HEK293 (cell line): ENCODE results near the gene BCL7A.

Source experiments
- CTCF ChIA-PET: fragments of 350-600 bp; formaldehyde crosslinking; extraction: SDS; loops from one replicate; lab custom pipeline; 2021; ENCODE audit warnings: antibody characterized with exemption; lab: Yijun Ruan, JAX
- POLR2A ChIA-PET: fragments of 300-600 bp; formaldehyde crosslinking; extraction: SDS; loops from one replicate; lab custom pipeline; 2020; ENCODE audit warnings: antibody characterized with exemption, inconsistent platforms; lab: Yijun Ruan, JAX
- H3K27ac ChIP-seq: fragments of 200-500 bp; sonication (Bioruptor generic); 2 replicates; pipeline ENCODE4 v1.5.1; 2014; ENCODE audit warnings: low read depth, low read length, control low read depth, inconsistent platforms; ENCODE audit errors: extremely low read depth
- H3K36me3 ChIP-seq, 2 experiments: fragments of 200-500 bp in 1 of 2; sonication (Bioruptor generic) in 1 of 2; 1 replicate in 1 of 2; 2 replicates in 1 of 2; pipeline ENCODE4 v1.5.1; 2014 to 2017; ENCODE audit warnings: inconsistent platforms in 2 of 2, low read length in 2 of 2; ENCODE audit not compliant: control insufficient read depth in 2 of 2, insufficient read depth in 1 of 2
- H3K4me1 ChIP-seq: fragments of 200-500 bp; sonication (Bioruptor generic); 2 replicates; pipeline ENCODE4 v1.5.1; 2014; ENCODE audit warnings: mild to moderate bottlenecking, low read length, inconsistent platforms; ENCODE audit not compliant: control insufficient read depth, insufficient read depth
- H3K4me3 ChIP-seq: 2 replicates; pipeline ENCODE4 v1.5.1; 2011; ENCODE audit warnings: low read depth, mild to moderate bottlenecking, control low read depth, low read length, moderate library complexity
- H3K9me3 ChIP-seq: fragments of 200-500 bp; sonication (Bioruptor generic); 2 replicates; pipeline ENCODE4 v1.5.1; 2014; ENCODE audit warnings: low read depth, low read length, inconsistent platforms; ENCODE audit not compliant: control insufficient read depth, insufficient read depth
- EGR2 ChIP-seq: fragments of 450-650 bp; formaldehyde crosslinking; IDR thresholded peaks from 2 replicates; pipeline ENCODE4 v1.5.1; 2016; ENCODE audit warnings: low read depth, missing biosample characterization, missing genetic modification characterization
- PRDM2 ChIP-seq: fragments of 450-650 bp; formaldehyde crosslinking; IDR thresholded peaks from 2 replicates; pipeline ENCODE4 v1.5.1; 2016; ENCODE audit warnings: missing biosample characterization, missing genetic modification characterization, borderline replicate concordance
- ZFHX2 ChIP-seq: fragments of 450-650 bp; formaldehyde crosslinking; conservative IDR thresholded peaks from 2 replicates; pipeline ENCODE4 v1.5.1; 2016; ENCODE audit warnings: missing biosample characterization, missing genetic modification characterization
- ZIC2 ChIP-seq: fragments of 450-650 bp; formaldehyde crosslinking; IDR thresholded peaks from 2 replicates; pipeline ENCODE4 v1.5.1; 2016; ENCODE audit warnings: missing biosample characterization, missing genetic modification characterization
- ZNF146 ChIP-seq: fragments of 450-650 bp; formaldehyde crosslinking; IDR thresholded peaks from 2 replicates; pipeline ENCODE4 v1.5.1; 2016; ENCODE audit warnings: missing biosample characterization, missing genetic modification characterization
- ZNF155 ChIP-seq: fragments of 450-650 bp; formaldehyde crosslinking; IDR thresholded peaks from 2 replicates; pipeline ENCODE4 v1.5.1; 2016; ENCODE audit warnings: missing biosample characterization, missing genetic modification characterization
- ZNF280D ChIP-seq: fragments of 450-650 bp; formaldehyde crosslinking; IDR thresholded peaks from 2 replicates; pipeline ENCODE4 v1.5.1; 2016; ENCODE audit warnings: missing biosample characterization, missing genetic modification characterization
- ZNF302 ChIP-seq: fragments of 450-650 bp; formaldehyde crosslinking; IDR thresholded peaks from 2 replicates; pipeline ENCODE4 v1.5.1; 2016; ENCODE audit warnings: missing biosample characterization, missing genetic modification characterization, low read depth
- ZNF600 ChIP-seq: fragments of 450-650 bp; formaldehyde crosslinking; IDR thresholded peaks from 2 replicates; pipeline ENCODE4 v1.5.1; 2016; ENCODE audit warnings: missing biosample characterization, missing genetic modification characterization
- ZNF692 ChIP-seq: fragments of 450-650 bp; formaldehyde crosslinking; IDR thresholded peaks from 2 replicates; pipeline ENCODE4 v1.5.1; 2016; ENCODE audit warnings: missing biosample characterization, missing genetic modification characterization
- ZNF747 ChIP-seq: fragments of 450-650 bp; formaldehyde crosslinking; IDR thresholded peaks from 2 replicates; pipeline ENCODE4 v1.5.1; 2016; ENCODE audit warnings: missing biosample characterization, missing genetic modification characterization
- TF ChIP-seq, protein P1 (sequence below): fragments of 450-650 bp; formaldehyde crosslinking; IDR thresholded peaks from 2 replicates; pipeline ENCODE4 v1.5.1; 2016; ENCODE audit warnings: missing biosample characterization, missing genetic modification characterization
- TF ChIP-seq, protein P2 (sequence below): fragments of 450-650 bp; formaldehyde crosslinking; IDR thresholded peaks from 2 replicates; pipeline ENCODE4 v1.5.1; 2016; ENCODE audit warnings: missing biosample characterization, missing genetic modification characterization, borderline replicate concordance

Gene BCL7A

DNA sequence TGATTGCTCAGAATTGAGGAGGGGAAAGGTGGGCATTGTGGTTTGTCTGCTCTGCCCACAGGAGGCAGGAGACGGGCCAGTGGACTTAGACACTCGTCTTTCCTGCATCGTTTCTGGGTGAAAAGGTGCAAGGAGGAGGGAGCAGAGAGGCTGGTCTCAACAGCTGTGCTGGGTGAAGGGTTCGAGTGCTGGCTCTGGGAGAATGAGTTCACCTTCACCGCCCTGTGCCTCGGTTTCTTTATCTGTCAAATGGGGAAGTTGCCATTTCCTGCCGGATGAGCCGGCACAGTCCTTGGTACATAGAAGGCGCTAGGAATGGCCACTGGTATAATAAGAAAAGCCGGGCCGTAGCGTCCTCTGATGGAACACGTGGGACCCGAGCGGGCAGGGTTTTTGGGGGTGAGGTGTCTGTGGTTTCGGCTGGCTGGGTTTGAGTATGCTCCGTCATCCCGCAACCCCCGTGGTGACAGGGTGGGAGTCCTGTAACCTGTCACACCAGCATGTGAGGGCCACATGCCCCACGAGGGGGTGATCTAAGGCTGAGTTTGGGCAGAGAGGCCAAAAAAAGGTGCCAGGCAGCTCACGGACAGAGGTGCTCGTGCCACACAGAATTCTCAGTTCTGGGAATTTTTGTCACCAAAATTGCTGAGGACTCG, 7.3 kb downstream of the BCL7A start (continued):
- TF ChIP-seq PRDM2 (tag by site-specific recombination) (no peak), ZNF280D (tag by site-specific recombination) (no peak), ZNF302 (no peak), ZNF747 (tag by site-specific recombination) (no peak), ZNF692 (tag by site-specific recombination) (no peak)

GRCh38 chr12:122029620-122030423, 8.1 kb downstream of the BCL7A start:
- TF ChIP-seq, protein P1, sequence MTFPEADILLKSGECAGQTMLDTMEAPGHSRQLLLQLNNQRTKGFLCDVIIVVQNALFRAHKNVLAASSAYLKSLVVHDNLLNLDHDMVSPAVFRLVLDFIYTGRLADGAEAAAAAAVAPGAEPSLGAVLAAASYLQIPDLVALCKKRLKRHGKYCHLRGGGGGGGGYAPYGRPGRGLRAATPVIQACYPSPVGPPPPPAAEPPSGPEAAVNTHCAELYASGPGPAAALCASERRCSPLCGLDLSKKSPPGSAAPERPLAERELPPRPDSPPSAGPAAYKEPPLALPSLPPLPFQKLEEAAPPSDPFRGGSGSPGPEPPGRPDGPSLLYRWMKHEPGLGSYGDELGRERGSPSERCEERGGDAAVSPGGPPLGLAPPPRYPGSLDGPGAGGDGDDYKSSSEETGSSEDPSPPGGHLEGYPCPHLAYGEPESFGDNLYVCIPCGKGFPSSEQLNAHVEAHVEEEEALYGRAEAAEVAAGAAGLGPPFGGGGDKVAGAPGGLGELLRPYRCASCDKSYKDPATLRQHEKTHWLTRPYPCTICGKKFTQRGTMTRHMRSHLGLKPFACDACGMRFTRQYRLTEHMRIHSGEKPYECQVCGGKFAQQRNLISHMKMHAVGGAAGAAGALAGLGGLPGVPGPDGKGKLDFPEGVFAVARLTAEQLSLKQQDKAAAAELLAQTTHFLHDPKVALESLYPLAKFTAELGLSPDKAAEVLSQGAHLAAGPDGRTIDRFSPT (tag by site-specific recombination): peak; percentile 24; the same call in 1 of the 2 replicates
- TF ChIP-seq ZNF600 (tag by site-specific recombination) (0 out of 2 replicates have a peak, but pooled peaks have one; percentile 20), ZIC2 (tag by site-specific recombination) (peak; percentile 15), ZNF155 (no peak), ZFHX2 (tag by site-specific recombination) (peak; percentile 65), ZNF146 (tag by site-specific recombination) (no peak), EGR2 (tag by site-specific recombination) (peak; percentile 38)
- TF ChIP-seq, protein P2, sequence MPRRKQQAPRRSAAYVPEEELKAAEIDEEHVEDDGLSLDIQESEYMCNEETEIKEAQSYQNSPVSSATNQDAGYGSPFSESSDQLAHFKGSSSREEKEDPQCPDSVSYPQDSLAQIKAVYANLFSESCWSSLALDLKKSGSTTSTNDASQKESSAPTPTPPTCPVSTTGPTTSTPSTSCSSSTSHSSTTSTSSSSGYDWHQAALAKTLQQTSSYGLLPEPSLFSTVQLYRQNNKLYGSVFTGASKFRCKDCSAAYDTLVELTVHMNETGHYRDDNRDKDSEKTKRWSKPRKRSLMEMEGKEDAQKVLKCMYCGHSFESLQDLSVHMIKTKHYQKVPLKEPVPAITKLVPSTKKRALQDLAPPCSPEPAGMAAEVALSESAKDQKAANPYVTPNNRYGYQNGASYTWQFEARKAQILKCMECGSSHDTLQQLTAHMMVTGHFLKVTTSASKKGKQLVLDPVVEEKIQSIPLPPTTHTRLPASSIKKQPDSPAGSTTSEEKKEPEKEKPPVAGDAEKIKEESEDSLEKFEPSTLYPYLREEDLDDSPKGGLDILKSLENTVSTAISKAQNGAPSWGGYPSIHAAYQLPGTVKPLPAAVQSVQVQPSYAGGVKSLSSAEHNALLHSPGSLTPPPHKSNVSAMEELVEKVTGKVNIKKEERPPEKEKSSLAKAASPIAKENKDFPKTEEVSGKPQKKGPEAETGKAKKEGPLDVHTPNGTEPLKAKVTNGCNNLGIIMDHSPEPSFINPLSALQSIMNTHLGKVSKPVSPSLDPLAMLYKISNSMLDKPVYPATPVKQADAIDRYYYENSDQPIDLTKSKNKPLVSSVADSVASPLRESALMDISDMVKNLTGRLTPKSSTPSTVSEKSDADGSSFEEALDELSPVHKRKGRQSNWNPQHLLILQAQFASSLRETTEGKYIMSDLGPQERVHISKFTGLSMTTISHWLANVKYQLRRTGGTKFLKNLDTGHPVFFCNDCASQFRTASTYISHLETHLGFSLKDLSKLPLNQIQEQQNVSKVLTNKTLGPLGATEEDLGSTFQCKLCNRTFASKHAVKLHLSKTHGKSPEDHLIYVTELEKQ (tag by site-specific recombination): no peak
- Histone ChIP-seq H3K4me1 (no peaks in the 10 kb centered on the region; the same call in 1 of the 2 replicates), H3K36me3 (peaks cover 3 to 7% of the 10 kb centered on the region in 2 experiments; a peak in 2 of 3 replicates), H3K9me3 (no peaks in the 10 kb centered on the region), H3K27ac (no peak overlapping the region), H3K4me3 (no peak overlapping the region)
- ChIA-PET POLR2A (no interaction called here), CTCF (interaction anchor here (1.2 kb wide), 1 partner anchor 24 kb away, joined by 3 read pairs; no protein-coding TSS in a partner anchor)
